ENCODE results near the gene TM4SF5. TPM values are rescaled to one million over a fixed set of nuclear protein-coding genes. Genes with fewer than 3 reads are reported as not detected.

The TM4SF5 gene
- total and polyA plus RNA-seq, 2 of the 8 experiments (the other 6 are each of a cell fraction or from before 2014, with no cell fraction given): not detected

- no peaks in the 10 kb centered on the region; a peak in 1 of 4 replicates for H3K9me3 ChIP-seq (ENCODE audit: insufficient read depth in 2 of 2, low read depth in 1 of 2, low read length in 1 of 2)
- H3K18ac ChIP-seq (ENCODE audit: extremely low read depth, low read length): no peak overlapping the region
- ChIA-PET POLR2A (ENCODE audit: partially characterized antibody) (no interaction called here), CTCF (ENCODE audit: partially characterized antibody) (interaction anchor here (0.8 to 1.8 kb wide), 8 partner anchors 10 to 148 kb away, joined by 3 to 5 read pairs (median 3); no protein-coding TSS in a partner anchor)
- H4K8ac ChIP-seq (ENCODE audit: extremely low read depth, insufficient read depth, low read length): no peak overlapping the region
- no peak overlapping the region for H3K56ac ChIP-seq (replicated peaks; ENCODE audit: insufficient read length, low read depth, low read length)
- H2BK15ac ChIP-seq (ENCODE audit: low read length): no peak overlapping the region
- H3K23ac ChIP-seq (ENCODE audit: insufficient read length): no peak overlapping the region
- no peak overlapping the region for H3K4me2 ChIP-seq (ENCODE audit: insufficient read depth in 1 of 2, low read depth in 2 of 2, low read length in 2 of 2)
- no peak for DNase-seq (ENCODE audit: low read depth in 1 of 2, low spot score in 2 of 2)
- no peaks in the 10 kb centered on the region for H3K79me1 ChIP-seq (ENCODE audit: low read depth, low read length)
- H3K4me1 ChIP-seq (replicated peaks in 1 of 4; ENCODE audit: control insufficient read depth in 3 of 4, insufficient read depth in 4 of 4, low read length in 3 of 4): peaks cover 0 to 12% (median 7%) of the 10 kb centered on the region in 4 experiments; a peak in 5 of 7 replicates
- H2BK12ac ChIP-seq (ENCODE audit: low read depth, low read length): no peak overlapping the region
- H4K5ac ChIP-seq (ENCODE audit: insufficient read length, low read depth, low read length): no peak overlapping the region
- H4K91ac ChIP-seq (replicated peaks; ENCODE audit: insufficient read length, low read length): no peak overlapping the region
- H2BK20ac ChIP-seq (ENCODE audit: low read length): no peak overlapping the region
- H2BK120ac ChIP-seq (replicated peaks; ENCODE audit: low read depth, low read length): no peak overlapping the region
- FAIRE-seq: no peak
- no peak overlapping the region for H2AK5ac ChIP-seq (ENCODE audit: low read depth, low read length)
- H3K79me2 ChIP-seq (ENCODE audit: control insufficient read depth in 1 of 2, insufficient read depth in 2 of 2, low read length in 2 of 2): no peaks in the 10 kb centered on the region
- TF ChIP-seq SIRT6 (IDR thresholded peaks at IDR 0.05; ENCODE audit: low read length) (no peak), CBX8 (IDR thresholded peaks at IDR 0.05; ENCODE audit: borderline replicate concordance, low read depth, low read length) (no peak), CHD2 (IDR thresholded peaks at IDR 0.05; ENCODE audit: low read length) (no peak)
- H3K23me2 ChIP-seq (ENCODE audit: low read depth, low read length): peaks cover 21% of the 10 kb centered on the region; the same call in 1 of the 2 replicates
- no peak overlapping the region for H2AFZ ChIP-seq (ENCODE audit: low read length)
- no peak overlapping the region for H3K9ac ChIP-seq (replicated peaks in 1 of 4; ENCODE audit: extremely low read depth in 1 of 4, low read depth in 3 of 4, low read length in 3 of 4)
- no peaks in the 10 kb centered on the region for H4K20me1 ChIP-seq (replicated peaks in 1 of 2; ENCODE audit: control insufficient read depth in 1 of 2, insufficient read depth in 2 of 2, low read length in 2 of 2)
- H3K27ac ChIP-seq (ENCODE audit: low read depth, low read length): no peak overlapping the region
- no peaks in the 10 kb centered on the region; a peak in 1 of 8 replicates for H3K36me3 ChIP-seq (ENCODE audit: control insufficient read depth in 2 of 4, insufficient read depth in 4 of 4, low read length in 3 of 4)
- no peak overlapping the region for H3K4me3 ChIP-seq (ENCODE audit: extremely low read depth in 1 of 4, insufficient read depth in 2 of 4, low read depth in 3 of 4, low read length in 4 of 4)
- peaks cover 29 to 58% (median 46%) of the 10 kb centered on the region in 4 experiments for H3K27me3 ChIP-seq (replicated peaks in 1 of 4; ENCODE audit: control insufficient read depth in 3 of 4, extremely low read depth in 1 of 4, insufficient read depth in 3 of 4, low read length in 3 of 4)
- 91% methylated on average over 10 of the region's 10 CpGs; no CpG with 5 or more reads in 1 of the 2 experiments for WGBS, 2 experiments (ENCODE audit: extremely low coverage in 1 of 2, insufficient coverage in 1 of 2, insufficient read length in 1 of 2, insufficient replicate concordance in 2 of 2, low coverage in 1 of 2, low lambda C conversion rate in 2 of 2, missing lambda C conversion rate in 1 of 2)
- no peak overlapping the region for H2BK5ac ChIP-seq (ENCODE audit: low read depth, low read length)
- no peak overlapping the region for H3K4ac ChIP-seq (replicated peaks; ENCODE audit: insufficient read length, low read depth, low read length)
- no peak overlapping the region for H3K14ac ChIP-seq (ENCODE audit: insufficient read length)
These were observed 29.1 kb upstream of the TM4SF5 start for GRCh38 chr17:4742629-4743028.
